ENCODE data around the gene PTPRN2.

Gene PTPRN2

DNA sequence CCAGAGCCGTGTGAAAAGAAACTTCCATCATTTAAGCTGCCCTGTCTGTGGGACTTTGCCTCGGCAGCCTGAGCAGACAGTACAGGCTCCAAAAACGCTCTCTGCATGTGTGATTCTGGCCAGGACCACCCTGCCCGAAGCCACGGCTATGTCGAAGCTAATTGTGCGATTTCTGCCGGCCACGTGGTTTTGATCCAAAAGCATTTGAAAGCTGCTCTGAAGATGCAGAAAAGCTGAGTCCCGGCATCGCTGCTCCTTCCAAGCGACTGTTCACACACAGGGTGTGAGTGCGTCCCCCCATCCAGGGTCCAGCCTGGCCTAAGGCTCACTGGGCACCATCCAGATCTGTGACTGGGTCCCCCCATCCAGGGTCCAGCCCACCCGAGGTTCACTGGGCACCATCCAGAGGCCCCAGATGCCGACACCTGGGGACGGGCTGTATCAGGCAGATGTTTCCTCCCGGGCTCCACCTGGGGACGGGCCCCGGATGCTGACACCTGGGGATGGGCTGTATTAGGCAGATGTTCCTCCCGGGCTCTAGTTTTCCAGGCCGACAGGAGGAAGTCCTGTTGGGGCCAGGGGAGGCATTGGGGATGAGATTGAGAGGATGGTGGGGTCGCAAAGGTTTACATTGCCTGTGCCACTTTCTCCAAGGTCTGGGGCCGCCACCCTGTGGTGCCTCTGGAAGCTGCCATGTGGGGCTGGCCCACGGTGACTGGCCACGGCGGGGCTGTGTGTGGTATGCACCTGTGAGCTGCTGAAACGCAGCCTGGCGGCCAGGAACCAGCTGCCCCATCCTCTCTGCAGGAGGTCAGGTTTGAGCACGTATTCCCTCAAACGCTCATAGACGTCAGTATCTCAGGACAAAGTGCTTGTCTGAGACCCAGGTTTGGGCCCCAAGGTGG, 723.5 kb downstream of the PTPRN2 start:
- TF ChIP-seq, protein P1, sequence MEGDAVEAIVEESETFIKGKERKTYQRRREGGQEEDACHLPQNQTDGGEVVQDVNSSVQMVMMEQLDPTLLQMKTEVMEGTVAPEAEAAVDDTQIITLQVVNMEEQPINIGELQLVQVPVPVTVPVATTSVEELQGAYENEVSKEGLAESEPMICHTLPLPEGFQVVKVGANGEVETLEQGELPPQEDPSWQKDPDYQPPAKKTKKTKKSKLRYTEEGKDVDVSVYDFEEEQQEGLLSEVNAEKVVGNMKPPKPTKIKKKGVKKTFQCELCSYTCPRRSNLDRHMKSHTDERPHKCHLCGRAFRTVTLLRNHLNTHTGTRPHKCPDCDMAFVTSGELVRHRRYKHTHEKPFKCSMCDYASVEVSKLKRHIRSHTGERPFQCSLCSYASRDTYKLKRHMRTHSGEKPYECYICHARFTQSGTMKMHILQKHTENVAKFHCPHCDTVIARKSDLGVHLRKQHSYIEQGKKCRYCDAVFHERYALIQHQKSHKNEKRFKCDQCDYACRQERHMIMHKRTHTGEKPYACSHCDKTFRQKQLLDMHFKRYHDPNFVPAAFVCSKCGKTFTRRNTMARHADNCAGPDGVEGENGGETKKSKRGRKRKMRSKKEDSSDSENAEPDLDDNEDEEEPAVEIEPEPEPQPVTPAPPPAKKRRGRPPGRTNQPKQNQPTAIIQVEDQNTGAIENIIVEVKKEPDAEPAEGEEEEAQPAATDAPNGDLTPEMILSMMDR (IDR thresholded peaks at IDR 0.05; ENCODE audit: insufficient read depth, low read length, missing control alignments), result no peak
- CTCF ChIA-PET, result no interaction called here
- no peak for DNase-seq (ENCODE audit: low read depth, low spot score)
- H3K4me3 ChIP-seq (ENCODE audit: low read depth, low read length), result no peak overlapping the region
- POLR2A ChIA-PET, result interaction anchor here (0.7 kb wide), 1 partner anchor 241 kb away, joined by 3 read pairs; no protein-coding TSS in a partner anchor

DNA sequence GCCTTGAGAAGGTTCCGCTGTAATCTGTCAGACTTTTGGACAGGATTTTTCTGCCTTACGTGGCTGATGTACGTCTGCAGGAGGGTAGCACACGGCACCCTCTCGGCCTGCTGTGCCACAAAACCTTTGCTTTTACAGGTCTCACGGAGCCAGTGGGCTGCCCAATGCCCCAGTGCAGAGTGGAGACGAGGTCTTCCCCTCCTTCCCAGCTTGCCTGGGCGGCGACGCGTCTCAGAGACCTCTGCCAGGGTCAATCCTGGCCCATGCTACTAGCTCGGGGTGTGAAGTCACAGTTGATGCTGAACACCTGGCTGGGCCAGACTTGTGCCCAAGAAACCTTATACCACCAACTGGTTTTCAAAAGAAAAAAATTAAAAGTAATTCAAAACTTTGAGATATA, 724.4 kb downstream of the PTPRN2 start:
- ChIA-PET POLR2A (interaction anchor here (0.7 kb wide), 1 partner anchor 241 kb away, joined by 3 read pairs; no protein-coding TSS in a partner anchor), CTCF (no interaction called here)
- TF ChIP-seq, protein P1 (IDR thresholded peaks at IDR 0.05; ENCODE audit: insufficient read depth, low read length, missing control alignments), result no peak
- no peak for DNase-seq (ENCODE audit: low read depth, low spot score)
- no peak overlapping the region for H3K4me3 ChIP-seq (ENCODE audit: low read depth, low read length)

DNA sequence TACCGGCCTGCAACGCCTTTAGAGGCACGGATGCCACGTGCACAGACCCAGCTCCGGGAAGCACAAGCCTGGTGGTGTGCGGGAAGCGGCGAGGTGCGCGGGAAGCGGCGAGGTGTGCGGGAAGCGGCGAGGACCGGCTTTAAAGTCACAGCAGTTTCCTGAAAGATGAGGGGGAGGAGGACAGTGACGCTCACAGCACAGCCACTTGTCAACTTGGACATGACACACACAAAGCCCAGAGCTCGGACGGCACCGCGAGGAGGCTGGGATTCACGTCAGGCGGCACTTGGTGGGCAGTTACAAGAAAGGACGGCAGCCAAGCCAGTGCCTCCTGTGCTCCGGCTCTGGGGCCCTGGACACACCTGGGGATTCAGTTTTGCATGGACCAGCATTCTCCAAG, 724.9 kb downstream of the PTPRN2 start:
- ChIA-PET POLR2A (no interaction called here), CTCF (no interaction called here)
- TF ChIP-seq, protein P1 (IDR thresholded peaks at IDR 0.05; ENCODE audit: insufficient read depth, low read length, missing control alignments), result no peak
- H3K4me3 ChIP-seq (ENCODE audit: low read depth, low read length), result no peak overlapping the region
- DNase-seq (ENCODE audit: low read depth, low spot score), result no peak

DNA sequence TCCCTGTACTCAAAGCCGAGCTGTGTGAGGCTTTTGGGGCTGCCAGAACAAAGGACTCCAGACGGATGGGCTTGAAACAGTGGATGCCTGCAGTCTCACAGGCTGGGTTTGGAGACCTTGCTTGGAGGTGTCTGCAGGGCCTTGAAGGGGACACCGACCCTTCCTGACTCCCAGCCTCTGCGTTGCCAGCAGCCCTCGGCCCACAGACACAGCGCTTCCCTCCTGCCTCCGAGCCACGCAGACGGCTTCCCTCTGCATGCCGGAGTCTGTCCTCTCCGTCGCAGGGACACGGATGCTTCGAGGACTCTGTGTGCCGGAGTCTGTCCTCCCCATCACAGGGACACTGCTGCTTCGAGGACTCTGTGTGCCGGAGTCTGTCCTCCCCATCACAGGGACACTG, 726.1 kb downstream of the PTPRN2 start:
- POLR2A ChIA-PET, result no interaction called here

DNA sequence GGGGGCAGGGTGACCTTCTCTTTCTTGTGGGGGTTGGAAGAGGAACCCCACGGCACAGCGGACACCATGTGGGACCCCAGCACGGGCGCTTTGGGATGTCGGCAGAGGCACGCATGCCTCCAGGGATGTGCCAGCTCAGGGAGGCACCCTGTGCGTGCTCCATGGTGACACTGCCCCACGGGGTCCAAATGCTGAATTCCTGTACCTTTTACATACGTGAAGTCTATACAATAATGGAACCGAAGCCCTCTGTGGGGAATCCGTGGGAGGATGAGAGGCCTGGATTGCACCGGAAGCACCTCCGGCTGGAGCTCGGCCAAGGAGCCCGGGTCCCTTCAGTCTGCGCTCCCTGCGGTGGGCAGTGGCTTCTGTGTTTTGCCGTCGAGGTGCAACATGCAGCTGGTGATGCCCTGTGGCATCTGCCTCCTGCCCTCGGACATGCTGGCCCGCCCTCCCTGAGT, 726.6 kb downstream of the PTPRN2 start:
- DNase-seq (ENCODE audit: low read depth, low spot score), result no peak
- CTCF ChIA-PET, result no interaction called here
- TF ChIP-seq, protein P1 (IDR thresholded peaks at IDR 0.05; ENCODE audit: insufficient read depth, low read length, missing control alignments), result no peak
- no peak overlapping the region for H3K4me3 ChIP-seq (ENCODE audit: low read depth, low read length)
- POLR2A ChIA-PET, result no interaction called here

More for the DNA sequence above, 726.1 kb downstream of the PTPRN2 start:
- CTCF ChIA-PET, result no interaction called here
- no peak overlapping the region for H3K4me3 ChIP-seq (ENCODE audit: low read depth, low read length)
- DNase-seq (ENCODE audit: low read depth, low spot score), result no peak
- TF ChIP-seq, protein P1 (IDR thresholded peaks at IDR 0.05; ENCODE audit: insufficient read depth, low read length, missing control alignments), result no peak

DNA sequence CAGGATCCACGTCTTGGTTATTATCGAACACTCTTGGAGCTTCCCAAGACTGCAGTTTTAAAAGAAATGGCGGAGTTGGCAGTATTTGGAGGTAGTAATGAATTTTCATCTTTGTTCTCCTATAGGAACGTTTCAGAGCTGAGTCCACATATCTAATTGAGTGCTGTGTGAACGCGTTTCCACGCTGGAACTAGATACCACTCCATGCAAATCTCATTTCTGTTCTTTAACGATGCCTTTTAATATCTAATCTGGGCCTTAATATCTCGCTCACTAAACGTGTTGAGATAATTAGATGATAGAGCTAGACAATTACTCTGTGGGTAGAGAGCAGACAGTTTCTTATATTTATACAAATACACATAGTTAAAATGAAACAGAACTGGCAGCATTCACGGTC, 727.2 kb downstream of the PTPRN2 start:
- TF ChIP-seq, protein P1 (IDR thresholded peaks at IDR 0.05; ENCODE audit: insufficient read depth, low read length, missing control alignments), result no peak
- CTCF ChIA-PET, result no interaction called here
- H3K4me3 ChIP-seq (ENCODE audit: low read depth, low read length), result no peak overlapping the region
- POLR2A ChIA-PET, result no interaction called here
- no peak for DNase-seq (ENCODE audit: low read depth, low spot score)

Data from AG04449 (cell line).